Progenitor cell of endocrine pancreas (in vitro differentiated cells): ENCODE results near the gene PIGR. TPM values are rescaled to one million over a fixed set of nuclear protein-coding genes. Genes with fewer than 3 reads are reported as not detected.

Source experiments
- DNase-seq: peaks from one replicate; pipeline ENCODE4 v3.0.0; 2021; ENCODE audit warnings: low spot score; ENCODE audit not compliant: unreplicated experiment
- H3K27ac Mint-ChIP-seq: 2 replicates; pipeline ENCODE4 v1.8.0; 2021; ENCODE audit warnings: mild to moderate bottlenecking, moderate library complexity, mixed read lengths
- H3K27me3 Mint-ChIP-seq: 2 replicates; pipeline ENCODE4 v1.8.0; 2021; ENCODE audit warnings: mixed read lengths
- H3K36me3 Mint-ChIP-seq: 2 replicates; pipeline ENCODE4 v1.8.0; 2022; ENCODE audit warnings: mixed read lengths; ENCODE audit not compliant: insufficient read depth
- H3K4me1 Mint-ChIP-seq: 2 replicates; pipeline ENCODE4 v1.8.0; 2021; ENCODE audit warnings: low read depth, mixed read lengths
- H3K4me3 Mint-ChIP-seq: 2 replicates; pipeline ENCODE4 v1.8.0; 2021; ENCODE audit warnings: low read depth, mild to moderate bottlenecking, moderate library complexity, mixed read lengths
- H3K9me3 Mint-ChIP-seq: 2 replicates; pipeline ENCODE4 v1.8.0; 2021; ENCODE audit warnings: low read depth, mixed read lengths
- total RNA-seq: library from RNA; stranded (reverse); gene quantifications from 2 replicates; pipeline ENCODE4 v1.2.1, GENCODE V29; 2021
- TF ChIP-seq, protein P1 (sequence below): fragments of 200-600 bp; sonication (generic); IDR thresholded peaks from one replicate; pipeline ENCODE4 v1.5.0; 2021; ENCODE audit warnings: antibody characterized with exemption, mild to moderate bottlenecking; ENCODE audit not compliant: unreplicated experiment

PIGR gene
- total RNA-seq, 1 donor from 2014 or later: not detected

DNA sequence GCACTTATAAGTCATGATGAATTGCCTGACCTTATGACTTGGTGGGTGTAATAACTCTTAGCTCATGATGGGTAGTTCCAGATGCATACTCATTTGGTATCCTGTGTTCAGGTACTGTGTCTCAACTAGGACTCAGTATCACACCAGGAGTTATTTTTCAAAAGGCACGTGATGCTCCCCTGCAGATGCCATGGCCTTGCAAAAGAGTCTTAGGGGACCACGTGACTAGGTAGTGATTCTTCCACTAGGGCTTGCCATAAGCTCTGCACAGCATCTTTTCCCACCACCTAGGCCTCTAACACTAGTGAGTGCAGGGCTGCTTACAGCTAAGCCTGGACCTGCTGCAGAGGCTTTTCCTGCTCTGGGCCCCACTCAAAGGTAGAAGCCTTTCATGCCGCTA is 27.9 kb upstream of the PIGR start:
- H3K4me3 Mint-ChIP-seq: no peak overlapping the region
- no peak for DNase-seq
- no peak overlapping the region for H3K27ac Mint-ChIP-seq
- peaks cover 12% of the 10 kb centered on the region for H3K4me1 Mint-ChIP-seq
- H3K36me3 Mint-ChIP-seq: no peaks in the 10 kb centered on the region
- peaks cover 25% of the 10 kb centered on the region for H3K27me3 Mint-ChIP-seq
- no peaks in the 10 kb centered on the region for H3K9me3 Mint-ChIP-seq
- TF ChIP-seq, protein P1, sequence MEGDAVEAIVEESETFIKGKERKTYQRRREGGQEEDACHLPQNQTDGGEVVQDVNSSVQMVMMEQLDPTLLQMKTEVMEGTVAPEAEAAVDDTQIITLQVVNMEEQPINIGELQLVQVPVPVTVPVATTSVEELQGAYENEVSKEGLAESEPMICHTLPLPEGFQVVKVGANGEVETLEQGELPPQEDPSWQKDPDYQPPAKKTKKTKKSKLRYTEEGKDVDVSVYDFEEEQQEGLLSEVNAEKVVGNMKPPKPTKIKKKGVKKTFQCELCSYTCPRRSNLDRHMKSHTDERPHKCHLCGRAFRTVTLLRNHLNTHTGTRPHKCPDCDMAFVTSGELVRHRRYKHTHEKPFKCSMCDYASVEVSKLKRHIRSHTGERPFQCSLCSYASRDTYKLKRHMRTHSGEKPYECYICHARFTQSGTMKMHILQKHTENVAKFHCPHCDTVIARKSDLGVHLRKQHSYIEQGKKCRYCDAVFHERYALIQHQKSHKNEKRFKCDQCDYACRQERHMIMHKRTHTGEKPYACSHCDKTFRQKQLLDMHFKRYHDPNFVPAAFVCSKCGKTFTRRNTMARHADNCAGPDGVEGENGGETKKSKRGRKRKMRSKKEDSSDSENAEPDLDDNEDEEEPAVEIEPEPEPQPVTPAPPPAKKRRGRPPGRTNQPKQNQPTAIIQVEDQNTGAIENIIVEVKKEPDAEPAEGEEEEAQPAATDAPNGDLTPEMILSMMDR: no peak

DNA sequence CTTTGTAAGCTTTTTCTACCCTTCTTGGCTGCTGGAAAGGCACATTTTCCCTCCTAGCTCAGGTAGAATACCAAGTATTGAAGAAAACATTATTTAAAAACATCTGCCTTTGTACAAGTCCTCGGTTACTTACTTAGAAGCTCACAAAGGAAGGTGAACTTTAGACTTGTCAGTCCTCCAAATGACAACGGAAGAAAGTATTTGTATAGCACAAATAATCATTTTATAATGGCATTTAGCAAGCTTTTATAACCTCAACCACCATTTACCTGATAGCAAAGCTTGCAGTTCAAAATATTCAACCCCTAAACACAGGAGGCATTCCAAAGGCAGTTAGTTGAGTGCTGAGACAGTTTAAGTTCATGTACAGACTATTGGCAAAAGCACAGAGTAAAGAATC is 26.5 kb upstream of the PIGR start:
- no peak for DNase-seq
- Mint-ChIP-seq H3K4me1 (peaks cover 12% of the 10 kb centered on the region), H3K27me3 (peaks cover 30% of the 10 kb centered on the region), H3K9me3 (no peaks in the 10 kb centered on the region), H3K36me3 (no peaks in the 10 kb centered on the region), H3K27ac (no peak overlapping the region), H3K4me3 (no peak overlapping the region)
- TF ChIP-seq, protein P1: no peak

DNA sequence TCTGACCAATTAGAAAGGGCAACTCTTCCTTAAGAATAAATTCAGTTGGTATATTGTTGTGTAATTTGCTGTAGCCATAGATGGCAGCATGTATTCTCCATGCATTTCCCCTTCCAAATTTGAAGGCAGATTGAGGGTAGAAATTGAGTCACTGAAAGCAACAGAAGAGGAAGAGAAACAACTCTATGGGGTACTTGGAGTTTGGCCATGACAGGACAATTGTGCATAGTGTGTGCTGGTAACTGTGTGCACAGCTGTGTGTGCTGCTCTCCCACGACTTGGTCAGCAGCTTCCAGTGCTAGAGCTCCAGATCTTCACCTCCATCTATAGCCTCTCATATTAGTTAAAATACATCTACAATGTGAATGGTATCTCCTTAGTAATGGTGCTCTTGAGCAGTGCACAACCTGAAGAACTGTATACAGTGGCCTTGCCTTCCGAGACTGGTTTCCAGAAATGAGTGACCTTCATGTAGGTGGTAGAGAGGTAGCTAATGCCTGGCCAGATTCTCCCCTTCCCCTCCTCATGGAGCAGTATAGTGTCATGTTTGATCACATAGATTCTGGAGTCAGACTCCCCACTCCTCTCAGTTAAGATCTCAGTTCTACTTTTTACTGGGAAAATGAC is 24.9 kb upstream of the PIGR start:
- Mint-ChIP-seq H3K4me1 (peaks cover 12% of the 10 kb centered on the region), H3K9me3 (no peaks in the 10 kb centered on the region), H3K27me3 (peaks cover 19% of the 10 kb centered on the region), H3K27ac (no peak overlapping the region), H3K4me3 (no peak overlapping the region), H3K36me3 (no peaks in the 10 kb centered on the region)
- TF ChIP-seq, protein P1: no peak
- no peak for DNase-seq

DNA sequence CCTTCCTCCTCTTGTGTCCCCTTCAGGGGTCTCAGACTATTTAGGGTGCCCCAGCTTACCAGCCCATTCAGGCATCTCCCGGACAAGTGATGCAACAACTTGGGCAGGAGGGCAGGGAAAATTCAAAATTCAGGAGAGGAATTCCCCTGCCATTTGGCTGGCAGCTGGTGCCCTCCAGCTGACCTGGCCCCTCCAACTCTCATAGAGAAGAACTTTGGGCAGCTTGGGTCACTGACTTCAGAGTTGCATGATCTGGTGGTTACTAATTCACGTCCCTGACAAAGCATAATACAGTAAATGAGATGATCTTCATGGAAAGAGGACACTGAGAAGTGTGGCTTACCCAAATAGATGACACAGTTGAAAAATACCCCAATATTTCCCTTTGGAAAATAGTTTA is 24.2 kb upstream of the PIGR start, which contains the start of gene FCAMR:
TSS of gene FCAMR (minus strand) at position 15 of the 400 bp plus-strand sequence. CDS start 335 bp downstream, outside the sequence.
- H3K27ac Mint-ChIP-seq: no peak within 1 kb of the TSS
- peaks cover 12% of the 10 kb centered on the region for H3K4me1 Mint-ChIP-seq
- H3K27me3 Mint-ChIP-seq: peaks cover 19% of the 10 kb centered on the region
- H3K4me3 Mint-ChIP-seq: no peak within 1 kb of the TSS
- H3K36me3 Mint-ChIP-seq: no peaks in the 10 kb centered on the region
- DNase-seq: no peak
- TF ChIP-seq, protein P1: no peak
- H3K9me3 Mint-ChIP-seq: no peaks in the 10 kb centered on the region

DNA sequence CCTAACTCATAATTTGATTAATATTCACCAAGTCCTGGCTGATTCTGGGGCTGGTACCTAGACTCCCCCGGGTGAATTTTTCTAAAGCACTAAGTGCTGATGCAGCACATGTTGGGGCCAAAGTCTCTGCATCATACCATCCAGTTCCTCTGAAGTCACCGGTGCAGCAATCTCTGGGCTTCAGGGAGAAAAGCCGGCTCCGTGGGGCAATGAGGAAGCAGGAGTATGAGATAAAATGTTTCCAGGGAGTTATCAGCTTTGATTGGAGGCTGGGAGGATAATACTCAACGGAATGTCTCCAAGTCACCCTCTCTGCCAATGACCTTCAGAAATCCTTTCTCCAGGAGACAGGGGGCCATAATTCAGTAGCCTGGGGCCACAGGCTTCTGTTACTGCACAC is 22.8 kb upstream of the PIGR start:
- no peak for DNase-seq
- no peaks in the 10 kb centered on the region for H3K9me3 Mint-ChIP-seq
- peaks cover 12% of the 10 kb centered on the region for H3K4me1 Mint-ChIP-seq
- no peak overlapping the region for H3K27ac Mint-ChIP-seq
- TF ChIP-seq, protein P1: no peak
- H3K4me3 Mint-ChIP-seq: no peak overlapping the region
- peaks cover 19% of the 10 kb centered on the region for H3K27me3 Mint-ChIP-seq
- no peaks in the 10 kb centered on the region for H3K36me3 Mint-ChIP-seq
